GM18508 (cell line): ENCODE measurements around the gene ANO8.
"Not testable (repeated sequence)": the region's sequence is repeated elsewhere in the genome, so short reads cannot be mapped to it uniquely, and the experiment has no call there.

Source experiments
- ATAC-seq: cut with Tn5 transposase; IDR thresholded peaks from one replicate; pipeline ENCODE4 v1.9.1; 2021; ENCODE audit warnings: moderate number of reproducible peaks; ENCODE audit not compliant: insufficient read depth, unreplicated experiment

ANO8 gene

GRCh38 chr19:17294051-17294891 is 40.4 kb downstream of the ANO8 start:
- no peak for ATAC-seq

GRCh38 chr19:17293605-17294004 is 41.0 kb downstream of the ANO8 start:
- no peak for ATAC-seq

DNA sequence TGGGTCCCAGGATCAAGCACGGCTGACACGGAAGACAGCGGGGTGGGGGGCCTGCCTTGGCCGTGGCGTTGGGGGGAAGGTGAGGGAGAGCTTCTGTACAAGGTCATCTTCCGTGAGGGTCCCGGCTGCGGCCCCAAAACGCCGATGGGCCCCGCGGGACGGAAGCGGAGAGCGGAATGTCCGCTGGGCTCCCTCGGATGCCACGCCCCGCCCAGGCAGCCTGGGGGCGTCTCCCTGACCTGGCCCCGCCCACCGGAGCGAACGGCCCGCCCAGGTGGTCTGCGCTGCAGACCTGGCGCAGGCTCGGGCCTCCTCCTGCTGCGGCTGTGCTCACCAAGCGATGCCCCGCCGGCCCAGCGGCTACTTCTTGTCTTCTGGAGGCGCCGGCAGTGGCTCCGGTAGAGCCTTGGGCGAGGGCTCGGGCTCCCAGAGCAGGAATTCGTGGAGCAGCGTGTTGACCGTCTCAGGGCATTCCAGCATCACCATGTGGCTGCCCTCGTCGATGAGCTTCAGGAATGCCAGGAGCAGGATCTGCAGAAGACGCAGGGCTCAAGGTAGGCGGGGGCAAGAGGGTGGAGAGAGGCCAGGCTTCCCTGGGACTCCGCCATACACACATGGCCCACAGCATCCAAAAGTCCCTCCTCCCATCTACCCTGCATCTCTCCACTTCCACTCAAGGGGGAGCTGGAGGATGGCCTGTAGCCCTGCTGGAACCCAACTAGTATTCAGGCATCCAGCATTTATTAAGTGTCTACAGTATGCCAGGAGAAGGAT is 42.2 kb downstream of the ANO8 start:
- ATAC-seq, result no peak

- ATAC-seq, result no peak
Observed at GRCh38 chr19:17289489-17289888, 45.2 kb downstream of the ANO8 start.

GRCh38 chr19:17286752-17287151 is 47.9 kb downstream of the ANO8 start:
- no peak for ATAC-seq

DNA sequence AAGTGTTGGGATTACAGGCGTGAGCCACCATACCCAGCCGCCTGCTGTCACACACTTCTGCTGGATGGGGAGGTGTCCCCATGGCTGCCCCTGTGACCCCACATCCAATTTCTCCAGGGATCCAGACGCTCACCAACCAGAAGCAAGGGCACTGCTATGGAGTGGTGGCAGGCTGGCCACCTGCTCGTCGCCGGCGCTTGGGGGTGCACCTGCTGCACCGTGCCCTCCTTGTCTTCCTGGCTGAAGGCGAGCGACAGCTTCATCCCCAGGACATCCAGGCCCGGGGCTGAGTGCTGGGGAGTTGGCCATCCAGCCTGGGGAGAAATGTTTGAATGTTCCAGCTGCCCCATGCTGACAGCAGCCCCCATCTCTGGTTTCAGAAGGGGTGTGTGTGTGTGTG is 48.4 kb downstream of the ANO8 start:
- ATAC-seq, result no peak

DNA sequence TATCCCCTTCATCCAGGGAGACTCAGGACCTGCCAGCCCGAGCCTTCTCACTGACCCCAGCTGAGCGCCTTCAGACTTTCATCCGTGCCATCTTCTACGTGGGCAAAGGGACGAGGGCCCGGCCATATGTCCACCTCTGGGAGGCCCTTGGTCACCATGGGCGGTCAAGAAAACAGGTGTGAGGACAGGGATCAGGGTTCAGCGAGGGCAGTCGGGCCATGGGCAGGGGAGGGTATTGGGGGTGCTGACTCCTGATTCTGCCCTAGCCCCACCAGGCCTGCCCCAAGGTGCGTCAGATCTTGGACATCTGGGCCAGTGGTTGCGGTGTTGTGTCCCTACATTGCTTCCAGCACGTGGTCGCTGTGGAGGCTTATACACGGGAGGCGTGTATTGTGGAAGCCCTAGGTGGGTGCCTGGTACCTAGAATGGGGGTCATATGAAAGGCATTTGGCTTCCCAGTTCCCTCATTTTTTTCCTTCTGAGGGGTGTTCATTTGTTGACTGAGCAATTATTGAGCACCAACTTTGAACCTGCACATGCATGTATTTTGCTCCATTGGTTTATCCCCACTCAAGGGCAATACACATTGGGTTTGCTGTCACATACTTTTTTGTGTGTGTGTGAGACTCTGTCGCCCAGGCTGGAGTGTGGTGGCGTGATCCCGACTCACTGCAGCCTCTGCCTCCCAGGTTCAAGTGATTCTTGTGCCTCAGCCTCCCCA is 49.1 kb downstream of the ANO8 start:
- no peak for ATAC-seq

- ATAC-seq, result no peak
Observed at GRCh38 chr19:17283504-17283996, 51.1 kb downstream of the ANO8 start.

DNA sequence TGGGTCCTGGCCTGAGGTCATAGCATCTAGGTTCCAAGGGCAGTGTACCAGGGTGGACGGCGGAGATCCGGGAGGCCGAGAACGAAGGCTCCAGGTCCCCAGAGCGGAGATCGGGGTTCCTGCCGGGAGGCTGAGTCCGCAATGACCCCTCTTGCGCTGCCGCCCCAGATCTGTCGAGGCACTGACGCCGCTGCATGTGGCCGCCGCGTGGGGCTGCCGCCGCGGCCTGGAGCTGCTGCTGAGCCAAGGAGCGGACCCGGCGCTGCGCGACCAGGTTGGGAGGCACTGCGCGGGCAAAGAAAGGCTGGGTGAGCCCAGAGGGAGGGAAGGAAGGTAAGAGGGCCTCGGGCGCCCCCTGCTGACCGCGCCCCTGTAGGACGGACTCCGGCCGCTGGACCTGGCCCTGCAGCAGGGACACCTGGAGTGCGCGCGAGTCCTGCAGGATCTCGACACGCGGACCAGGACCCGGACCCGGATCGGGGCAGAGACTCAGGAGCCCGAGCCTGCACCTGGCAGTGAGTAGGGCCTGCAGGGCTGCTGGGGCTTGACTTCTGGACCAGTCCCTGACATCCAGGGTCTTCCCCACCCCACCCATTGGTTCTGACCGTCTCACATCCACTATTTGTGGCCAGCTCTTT is 52.0 kb downstream of the ANO8 start:
- ATAC-seq, result no peak

GRCh38 chr19:17281391-17282304 is 53.0 kb downstream of the ANO8 start, which contains the start of gene ANKLE1:
TSS of gene ANKLE1 (plus strand) at chr19:17281901. CDS start at chr19:17281921, 20 bp downstream.
- no peak for ATAC-seq

GRCh38 chr19:17279436-17279835 is 55.2 kb downstream of the ANO8 start:
- ATAC-seq, result no peak

DNA sequence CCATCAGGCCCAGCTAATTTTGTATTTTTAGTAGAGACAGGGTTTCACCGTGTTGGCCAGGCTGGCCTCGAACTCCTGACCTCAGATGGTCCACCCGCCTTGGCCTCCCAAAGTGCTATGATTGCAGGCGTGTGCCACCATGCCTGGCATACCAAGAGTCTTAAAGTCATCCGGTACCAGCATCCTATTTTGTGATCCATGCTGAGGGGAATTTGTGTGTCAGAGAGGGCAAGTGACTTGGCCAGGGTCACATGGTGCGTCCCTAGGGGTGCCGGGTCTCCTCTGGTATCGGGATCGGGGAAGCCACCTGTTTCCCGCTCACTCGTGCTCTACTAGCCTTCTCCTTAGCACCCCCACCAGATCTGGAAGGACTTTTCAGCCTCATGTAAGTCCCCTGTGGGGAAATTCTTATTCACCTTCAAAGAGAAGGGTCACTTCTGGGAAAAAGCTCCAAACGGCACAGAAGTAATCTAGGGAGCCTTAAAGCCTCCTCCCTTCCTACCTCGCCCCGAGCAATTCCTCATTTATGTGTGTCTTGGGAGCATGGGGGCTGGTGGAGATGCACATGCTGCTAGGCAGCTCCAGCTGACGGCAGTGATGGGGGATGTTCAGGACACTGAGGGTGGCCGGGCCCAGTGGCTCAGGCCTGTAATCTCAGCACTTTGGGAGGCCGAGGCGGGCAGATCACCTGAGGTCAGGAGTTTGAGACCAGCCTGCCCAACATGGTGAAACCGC is 59.0 kb downstream of the ANO8 start:
- ATAC-seq, result no peak

DNA sequence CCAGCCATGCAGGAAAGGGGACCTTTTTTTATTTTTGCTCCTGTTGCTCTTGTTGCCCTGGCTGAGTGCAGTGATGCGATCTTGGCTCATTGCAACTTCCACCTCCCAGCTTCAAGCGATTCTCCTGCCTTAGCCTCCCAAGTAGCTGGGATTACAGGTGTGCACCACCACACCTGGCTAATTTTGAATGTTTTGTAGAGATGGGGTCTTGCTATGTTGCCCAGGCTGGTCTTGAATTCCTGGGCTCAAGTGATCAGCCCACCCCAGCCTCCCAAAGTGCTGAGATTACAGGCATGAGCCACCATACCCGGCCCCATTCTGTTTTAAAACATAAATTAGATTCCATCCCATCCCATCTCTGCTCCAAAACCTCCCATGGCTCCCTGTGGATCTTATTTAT is 59.8 kb downstream of the ANO8 start:
- not testable (repeated sequence) for ATAC-seq
